ENCODE results near the gene CRMP1.
A peak's percentile ranks its signal among the peaks of the same experiment; 100 is the strongest.
"Not testable (repeated sequence)": the region's sequence is repeated elsewhere in the genome, so short reads cannot be mapped to it uniquely, and the experiment has no call there.

CRMP1 gene

GRCh38 chr4:5887361-5888221 is 5.3 kb downstream of the CRMP1 start:
- no peak for DNase-seq

- DNase-seq = no peak
Measured at GRCh38 chr4:5887011-5887360, 5.9 kb downstream of the CRMP1 start.

- DNase-seq = no peak
Measured at GRCh38 chr4:5885733-5886132, 7.2 kb downstream of the CRMP1 start.

GRCh38 chr4:5884796-5885195 is 8.1 kb downstream of the CRMP1 start:
- DNase-seq = no peak

GRCh38 chr4:5883916-5884315 is 9.0 kb downstream of the CRMP1 start:
- DNase-seq = no peak

- DNase-seq = no peak
Measured at GRCh38 chr4:5882947-5883346, 9.9 kb downstream of the CRMP1 start.

GRCh38 chr4:5881340-5881739 is 11.5 kb downstream of the CRMP1 start:
- no peak for DNase-seq

- DNase-seq = no peak
Measured at GRCh38 chr4:5878359-5878758, 14.5 kb downstream of the CRMP1 start.

GRCh38 chr4:5877392-5877791 is 15.5 kb downstream of the CRMP1 start:
- no peak for DNase-seq

GRCh38 chr4:5874811-5875449 is 18.0 kb downstream of the CRMP1 start:
- DNase-seq = no peak

- no peak for DNase-seq
Measured at GRCh38 chr4:5870701-5871100, 22.2 kb downstream of the CRMP1 start.

GRCh38 chr4:5869966-5870619 is 22.8 kb downstream of the CRMP1 start:
- DNase-seq = no peak

- DNase-seq = no peak
Measured at GRCh38 chr4:5867866-5868265, 25.0 kb downstream of the CRMP1 start.

GRCh38 chr4:5866841-5867813 is 25.8 kb downstream of the CRMP1 start:
- DNase-seq = no peak

- no peak for DNase-seq
Measured at GRCh38 chr4:5865896-5866599, 26.8 kb downstream of the CRMP1 start.

GRCh38 chr4:5863461-5864113 is 29.3 kb downstream of the CRMP1 start:
- peak; percentile 78 for DNase-seq

GRCh38 chr4:5858020-5858769 is 34.7 kb downstream of the CRMP1 start:
- no peak for DNase-seq

- no peak for DNase-seq
Measured at GRCh38 chr4:5857199-5857598, 35.7 kb downstream of the CRMP1 start.

GRCh38 chr4:5856362-5856761 is 36.5 kb downstream of the CRMP1 start:
- not testable (repeated sequence) for DNase-seq

GRCh38 chr4:5854929-5855328 is 38.0 kb downstream of the CRMP1 start:
- DNase-seq = no peak
